ENCODE data around the gene SMIM45.
A peak's percentile ranks its signal among the peaks of the same experiment; 100 is the strongest.

SMIM45 gene

DNA sequence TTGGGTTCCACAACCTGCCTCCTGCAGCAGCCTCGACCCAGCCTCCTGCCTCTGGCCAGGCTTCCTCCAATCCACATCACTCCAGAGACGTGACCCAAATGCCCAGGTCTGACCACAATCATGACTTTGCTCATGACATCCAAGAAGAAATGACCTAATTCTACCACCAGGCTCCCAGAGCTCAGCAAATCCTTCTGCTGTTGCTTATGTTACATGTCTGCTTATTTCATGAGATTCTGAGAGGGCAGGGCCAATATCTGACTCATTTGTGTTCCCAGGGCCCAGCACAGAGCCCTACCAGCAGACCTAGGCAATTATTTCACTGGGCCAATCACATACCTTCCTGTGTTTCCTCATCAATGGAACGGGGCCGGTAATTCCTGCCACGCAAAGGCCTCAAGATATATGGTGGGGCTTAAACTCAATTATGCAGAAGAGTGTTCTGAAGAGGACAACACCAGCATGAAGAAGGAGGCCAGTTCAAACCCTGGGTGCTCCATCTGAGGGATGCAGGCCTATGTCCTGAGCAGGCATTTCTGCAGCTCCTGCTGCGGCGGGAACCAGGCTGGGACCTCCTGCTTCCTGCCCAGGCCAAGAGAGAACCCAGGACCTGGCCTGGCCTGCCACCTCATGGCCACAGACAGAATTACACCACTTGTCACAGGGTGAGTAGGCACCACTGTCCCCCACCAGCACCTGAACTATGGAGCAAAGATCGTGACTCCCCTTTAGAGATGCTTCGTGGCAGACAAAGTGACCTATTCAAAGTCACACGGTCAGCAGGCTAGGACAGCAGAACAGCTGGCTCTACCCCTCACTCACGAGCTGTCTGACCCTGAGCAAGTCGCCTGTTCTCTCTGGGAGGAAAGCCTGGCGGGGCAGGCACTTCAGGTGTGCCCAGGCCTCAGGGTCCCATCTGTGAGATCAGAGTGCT lies 10.9 kb upstream of the SMIM45 start (continued):
- TF ChIP-seq, protein P1, sequence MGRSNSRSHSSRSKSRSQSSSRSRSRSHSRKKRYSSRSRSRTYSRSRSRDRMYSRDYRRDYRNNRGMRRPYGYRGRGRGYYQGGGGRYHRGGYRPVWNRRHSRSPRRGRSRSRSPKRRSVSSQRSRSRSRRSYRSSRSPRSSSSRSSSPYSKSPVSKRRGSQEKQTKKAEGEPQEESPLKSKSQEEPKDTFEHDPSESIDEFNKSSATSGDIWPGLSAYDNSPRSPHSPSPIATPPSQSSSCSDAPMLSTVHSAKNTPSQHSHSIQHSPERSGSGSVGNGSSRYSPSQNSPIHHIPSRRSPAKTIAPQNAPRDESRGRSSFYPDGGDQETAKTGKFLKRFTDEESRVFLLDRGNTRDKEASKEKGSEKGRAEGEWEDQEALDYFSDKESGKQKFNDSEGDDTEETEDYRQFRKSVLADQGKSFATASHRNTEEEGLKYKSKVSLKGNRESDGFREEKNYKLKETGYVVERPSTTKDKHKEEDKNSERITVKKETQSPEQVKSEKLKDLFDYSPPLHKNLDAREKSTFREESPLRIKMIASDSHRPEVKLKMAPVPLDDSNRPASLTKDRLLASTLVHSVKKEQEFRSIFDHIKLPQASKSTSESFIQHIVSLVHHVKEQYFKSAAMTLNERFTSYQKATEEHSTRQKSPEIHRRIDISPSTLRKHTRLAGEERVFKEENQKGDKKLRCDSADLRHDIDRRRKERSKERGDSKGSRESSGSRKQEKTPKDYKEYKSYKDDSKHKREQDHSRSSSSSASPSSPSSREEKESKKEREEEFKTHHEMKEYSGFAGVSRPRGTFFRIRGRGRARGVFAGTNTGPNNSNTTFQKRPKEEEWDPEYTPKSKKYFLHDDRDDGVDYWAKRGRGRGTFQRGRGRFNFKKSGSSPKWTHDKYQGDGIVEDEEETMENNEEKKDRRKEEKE (IDR thresholded peaks at IDR 0.05), result no peak
- TF ChIP-seq GATAD2B (conservative IDR thresholded peaks at IDR 0.05; ENCODE audit: low read depth) (peak; percentile 63; the same call in 1 of the 2 replicates), SMARCA5 (IDR thresholded peaks at IDR 0.05) (peak; percentile 83), ELK1 (IDR thresholded peaks at IDR 0.05; ENCODE audit: low read depth, low read length) (no peak), NR2F1 (conservative IDR thresholded peaks at IDR 0.05) (peak; percentile 60), ZNF207 (IDR thresholded peaks at IDR 0.05; ENCODE audit: borderline replicate concordance) (peak; percentile 84), SREBF1 (IDR thresholded peaks at IDR 0.05; ENCODE audit: low read length) (no peak), RUNX3 (IDR thresholded peaks at IDR 0.05; ENCODE audit: low read length) (no peak), ZNF687 (IDR thresholded peaks at IDR 0.05) (peak; percentile 96), JUNB (IDR thresholded peaks at IDR 0.05) (peak; percentile 33; the same call in 1 of the 2 replicates), USF1 (IDR thresholded peaks at IDR 0.05; ENCODE audit: borderline replicate concordance, extremely low read length, insufficient read depth, low read depth, low read length) (no peak), SMC3 (IDR thresholded peaks at IDR 0.05; ENCODE audit: borderline replicate concordance, low read length) (peak; percentile 91), CBX5 (IDR thresholded peaks at IDR 0.05; ENCODE audit: low read depth) (no peak), ZBED1 (IDR thresholded peaks at IDR 0.05; ENCODE audit: borderline replicate concordance) (0 out of 2 replicates have a peak, but pooled peaks have one; percentile 55), EP300 (IDR thresholded peaks at IDR 0.05; ENCODE audit: borderline replicate concordance in 1 of 2, control insufficient read depth in 1 of 2, low read depth in 2 of 2, low read length in 2 of 2) (peak in 1 of 2 experiments; percentile 11; a peak in 1 of 4 replicates)
